Measurements from ENCODE around the gene PSMD8.
"Not testable (repeated sequence)": the region's sequence is repeated elsewhere in the genome, so short reads cannot be mapped to it uniquely, and the experiment has no call there.

The PSMD8 gene

DNA sequence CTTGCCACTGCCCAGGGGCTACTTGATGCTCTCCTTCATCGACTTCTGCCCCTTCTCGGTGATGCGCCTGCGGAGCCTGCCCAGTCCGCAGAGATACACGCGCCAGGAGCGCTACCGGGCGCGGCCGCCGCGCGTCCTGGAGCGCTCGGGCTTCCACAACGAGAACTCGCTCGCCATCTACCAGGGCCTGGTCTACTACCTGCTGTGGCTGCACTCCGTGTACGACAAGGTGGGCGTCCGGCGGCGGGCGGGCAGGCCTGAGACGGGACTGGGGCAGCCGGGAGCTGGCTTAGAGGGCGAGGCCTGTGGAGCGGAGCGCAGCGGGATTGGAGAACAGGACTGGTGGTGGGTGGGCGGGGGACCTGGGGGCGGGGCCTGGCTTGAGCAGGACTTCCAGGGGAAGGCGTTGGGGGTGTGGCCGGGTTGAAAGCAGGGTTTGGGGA, 12.7 kb upstream of the PSMD8 start:
- peak; percentile 19 to 76 (median 46) for DNase-seq (ENCODE audit: low read depth in 4 of 4, low spot score in 1 of 4)

DNA sequence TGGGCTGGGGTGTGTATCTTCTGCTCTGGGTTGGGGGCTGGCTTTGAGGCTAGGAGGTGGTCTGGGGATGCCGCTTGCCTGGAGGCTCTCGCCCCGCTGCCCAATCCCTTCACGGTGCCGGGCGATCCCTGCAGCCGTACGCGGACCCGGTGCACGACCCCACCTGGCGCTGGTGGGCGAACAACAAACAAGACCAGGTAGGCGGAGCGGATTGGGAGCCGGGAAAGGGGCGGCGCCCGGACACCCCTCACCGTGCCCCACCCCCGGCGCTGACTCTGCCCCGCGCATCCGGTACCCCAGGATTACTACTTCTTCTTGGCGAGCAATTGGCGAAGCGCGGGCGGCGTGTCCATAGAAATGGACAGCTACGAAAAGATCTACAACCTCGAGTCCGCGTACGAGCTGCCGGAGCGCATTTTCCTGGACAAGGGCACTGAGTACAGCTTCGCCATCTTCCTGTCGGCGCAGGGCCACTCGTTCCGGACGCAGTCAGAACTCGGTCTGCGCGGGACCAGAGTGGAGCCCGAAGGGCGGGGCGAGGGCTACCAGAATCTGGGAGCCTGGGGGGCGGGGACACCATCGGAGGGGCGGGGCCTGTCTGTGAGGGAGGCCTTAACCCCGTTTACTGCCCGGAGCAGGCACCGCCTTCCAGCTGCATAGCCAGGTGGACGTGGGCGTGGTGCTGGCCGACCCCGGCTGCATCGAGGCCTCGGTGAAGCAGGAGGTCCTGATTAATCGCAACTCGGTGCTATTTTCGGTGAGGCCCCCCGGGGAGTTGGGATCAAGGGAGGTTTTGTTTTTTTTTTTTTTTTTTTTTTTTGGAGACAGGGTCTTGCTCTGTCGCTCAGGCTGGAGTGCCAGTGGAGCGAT, 12.1 kb upstream of the PSMD8 start:
- DNase-seq (ENCODE audit: low read depth in 4 of 4, low spot score in 1 of 4), result peak; percentile 53 to 88 (median 56)

DNA sequence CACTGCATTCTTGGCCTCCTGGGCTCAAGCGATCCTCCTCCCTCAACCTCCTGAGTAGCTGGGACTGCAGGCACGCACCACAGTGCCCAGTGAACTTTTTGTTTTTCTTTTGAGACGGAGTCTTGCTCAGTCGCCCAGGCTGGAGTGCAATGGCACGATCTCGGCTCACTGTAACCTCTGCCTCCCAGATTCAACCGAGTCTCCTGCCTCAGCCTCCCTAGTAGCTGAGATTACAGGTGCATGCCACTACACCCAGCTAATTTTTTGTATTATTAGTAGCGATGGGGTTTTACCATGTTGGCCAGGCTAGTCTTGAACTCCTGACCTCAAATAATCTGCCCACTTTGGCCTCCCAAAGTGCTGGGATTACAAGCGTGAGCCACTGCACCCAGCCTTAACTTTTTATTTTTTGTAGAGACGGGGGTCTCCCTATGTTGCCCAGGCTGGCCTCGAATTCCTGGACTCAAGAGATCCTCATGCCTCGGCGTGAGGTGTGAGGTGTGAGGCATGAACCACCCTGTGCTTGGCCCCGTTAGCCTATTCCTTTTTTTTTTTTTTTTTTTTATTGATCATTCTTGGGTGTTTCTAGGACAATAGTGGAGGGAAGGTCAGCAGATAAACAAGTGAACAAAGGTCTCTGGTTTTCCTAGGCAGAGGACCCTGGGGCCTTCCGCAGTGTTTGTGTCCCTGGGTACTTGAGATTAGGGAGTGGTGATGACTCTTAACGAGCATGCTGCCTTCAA, 11.3 kb upstream of the PSMD8 start:
- DNase-seq (ENCODE audit: low read depth in 4 of 4, low spot score in 1 of 4), result not testable (repeated sequence)

DNA sequence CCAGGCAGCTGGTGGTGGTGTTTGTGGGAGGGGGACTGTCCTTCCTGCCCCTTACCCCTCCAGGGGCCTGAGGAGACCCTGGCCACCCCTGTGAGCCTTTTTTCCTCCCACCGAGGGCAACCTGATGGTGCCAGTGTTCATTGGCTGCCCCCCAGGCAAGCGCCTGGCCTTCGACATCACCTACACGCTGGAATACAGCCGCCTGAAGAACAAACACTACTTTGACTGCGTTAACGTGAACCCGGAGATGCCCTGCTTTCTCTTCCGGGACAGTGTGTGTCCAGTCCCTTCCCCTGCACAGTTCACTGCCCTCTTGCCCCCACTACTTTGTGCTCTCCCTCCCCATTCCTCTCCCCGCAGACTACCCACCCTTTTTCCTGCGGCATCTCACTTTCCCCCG, 7.3 kb upstream of the PSMD8 start:
- no peak for DNase-seq (ENCODE audit: low read depth in 4 of 4, low spot score in 1 of 4)

DNA sequence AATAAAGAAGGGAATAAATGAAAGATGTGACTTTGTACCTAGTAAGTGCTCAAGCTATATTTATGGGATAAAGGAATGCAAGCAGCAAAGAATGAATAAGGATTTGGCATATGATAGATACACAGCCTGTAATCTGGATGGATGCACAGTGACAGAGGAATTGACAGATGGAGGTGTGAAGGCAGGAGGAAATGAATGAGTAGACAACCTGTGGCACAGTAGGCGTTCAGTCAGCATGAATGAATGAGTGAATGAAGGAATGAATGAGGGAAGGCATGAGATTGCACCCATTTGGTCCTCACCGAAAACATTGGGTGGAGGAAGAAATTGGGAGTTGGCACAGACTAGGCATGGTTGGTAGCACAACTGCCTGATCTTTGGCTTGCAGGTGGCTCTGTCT, 4.8 kb upstream of the PSMD8 start:
- no peak for DNase-seq (ENCODE audit: low read depth in 4 of 4, low spot score in 1 of 4)

DNA sequence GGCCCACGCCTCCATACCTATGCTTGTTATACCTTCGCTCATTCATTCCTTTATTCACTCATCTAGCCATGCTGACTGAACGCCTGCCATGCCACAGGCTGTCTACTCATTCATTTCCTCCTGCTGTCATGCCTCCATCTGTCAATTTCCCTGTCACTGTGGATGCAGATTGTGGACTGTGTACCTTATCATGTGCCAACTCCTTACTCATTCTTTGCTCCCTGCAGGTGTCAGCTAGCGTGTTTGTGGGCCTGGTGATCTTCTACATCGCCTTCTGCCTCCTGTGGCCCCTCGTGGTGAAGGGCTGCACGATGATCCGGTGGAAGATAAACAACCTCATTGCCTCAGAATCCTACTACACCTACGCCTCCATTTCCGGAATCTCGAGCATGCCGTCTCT, 4.1 kb upstream of the PSMD8 start:
- no peak for DNase-seq (ENCODE audit: low read depth in 4 of 4, low spot score in 1 of 4)

DNA sequence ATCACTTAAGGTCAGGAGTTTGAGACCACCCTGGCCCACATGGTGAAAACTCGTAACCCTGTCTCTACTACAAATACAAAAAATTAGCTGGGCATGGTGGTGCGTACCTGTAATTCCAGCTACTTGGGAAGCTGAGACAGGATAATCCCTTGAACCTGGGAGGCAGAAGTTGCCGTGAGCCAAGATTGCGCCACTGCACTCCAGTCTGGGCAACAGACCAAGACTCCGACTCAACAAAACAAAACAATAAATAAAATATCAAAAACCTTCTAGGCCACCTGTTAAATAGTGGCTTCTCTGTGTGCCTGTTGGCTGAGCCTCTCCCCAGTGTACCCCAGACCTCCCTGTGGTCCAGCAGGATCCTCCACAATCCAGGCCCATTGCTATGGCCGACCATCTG, 3.3 kb upstream of the PSMD8 start:
- no peak for DNase-seq (ENCODE audit: low read depth in 4 of 4, low spot score in 1 of 4)

DNA sequence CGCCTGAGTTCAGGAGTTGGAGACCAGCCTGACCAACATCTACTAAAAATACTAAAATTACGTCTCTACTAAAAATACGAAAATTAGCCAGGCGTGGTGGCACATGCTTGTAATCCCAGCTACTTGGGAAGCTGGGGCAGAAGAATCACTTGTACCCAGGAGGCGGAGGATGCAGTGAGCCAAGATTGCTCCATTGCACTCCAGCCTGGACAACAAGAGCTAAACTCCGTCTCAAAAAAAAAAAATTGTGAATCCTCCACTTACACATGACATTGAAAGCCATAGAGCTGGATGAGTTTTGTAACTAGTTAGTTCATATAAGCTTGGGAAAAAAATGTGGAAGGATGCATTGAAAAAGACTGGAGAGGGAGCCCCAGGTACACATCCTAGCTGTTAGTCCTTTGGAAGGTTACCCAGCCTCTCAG, 452 bp upstream of the PSMD8 start:
- no peak for DNase-seq (ENCODE audit: low read depth in 4 of 4, low spot score in 1 of 4)

DNA sequence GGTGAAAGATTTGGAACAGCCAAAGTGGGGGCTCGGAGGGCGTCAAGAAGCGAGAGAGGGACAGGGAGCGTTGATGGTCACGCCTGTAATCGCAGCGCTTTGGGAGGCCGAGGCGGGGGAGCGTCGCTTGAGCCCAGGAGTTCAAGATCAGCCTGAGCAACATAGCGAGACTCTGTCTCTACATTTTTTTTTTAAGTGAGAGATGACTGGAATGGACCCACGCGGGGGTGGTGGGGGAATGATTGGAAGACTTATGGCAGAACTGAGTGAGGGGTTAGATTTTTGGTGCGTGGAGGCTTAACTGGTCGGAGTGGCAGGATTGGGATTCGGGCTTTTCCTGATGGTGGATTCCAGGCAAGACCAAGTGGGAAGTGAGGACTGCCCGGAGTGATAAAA, 725 bp downstream of the PSMD8 start:
- no peak for DNase-seq (ENCODE audit: low read depth in 4 of 4, low spot score in 1 of 4)

DNA sequence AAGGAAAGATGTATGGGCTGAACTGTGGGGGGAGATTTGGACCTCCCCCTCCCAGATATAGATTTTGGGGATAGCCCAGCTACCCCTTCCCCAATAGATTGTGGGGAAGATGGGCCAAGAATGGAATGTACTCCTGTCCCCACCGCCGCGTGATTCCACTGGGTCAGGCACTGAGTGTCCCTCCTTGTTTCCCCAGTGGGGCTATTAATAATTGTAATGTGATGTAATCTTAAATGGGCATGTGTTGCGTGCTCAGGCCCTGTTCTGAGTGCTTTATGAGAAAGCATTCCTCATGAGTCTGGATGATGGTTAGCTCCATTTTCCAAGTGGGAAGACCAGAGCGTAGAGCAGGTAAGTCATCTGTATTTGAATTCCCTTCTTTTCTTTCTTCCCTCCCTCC, 1.4 kb downstream of the PSMD8 start:
- DNase-seq (ENCODE audit: low read depth in 4 of 4, low spot score in 1 of 4), result no peak

DNA sequence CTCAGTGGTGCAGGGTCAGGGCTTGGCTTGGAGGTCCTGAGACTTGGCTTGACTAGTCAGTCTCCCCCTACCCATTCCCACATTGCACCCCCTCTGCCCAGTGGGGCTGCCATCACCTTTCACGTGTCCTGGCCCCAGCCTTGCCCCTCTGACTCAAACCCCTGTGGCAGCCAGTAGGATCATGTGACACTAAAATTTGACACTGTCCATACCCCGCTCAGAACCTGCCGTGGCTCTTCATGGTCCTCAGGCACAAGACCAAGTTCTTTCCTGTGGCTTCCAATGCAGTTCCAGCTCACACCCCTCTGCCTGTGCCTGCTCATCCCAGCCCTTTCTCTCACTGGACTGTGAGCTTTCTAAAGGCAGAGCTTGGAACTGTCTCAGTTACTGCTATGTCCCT, 2.2 kb downstream of the PSMD8 start:
- no peak for DNase-seq (ENCODE audit: low read depth in 4 of 4, low spot score in 1 of 4)

DNA sequence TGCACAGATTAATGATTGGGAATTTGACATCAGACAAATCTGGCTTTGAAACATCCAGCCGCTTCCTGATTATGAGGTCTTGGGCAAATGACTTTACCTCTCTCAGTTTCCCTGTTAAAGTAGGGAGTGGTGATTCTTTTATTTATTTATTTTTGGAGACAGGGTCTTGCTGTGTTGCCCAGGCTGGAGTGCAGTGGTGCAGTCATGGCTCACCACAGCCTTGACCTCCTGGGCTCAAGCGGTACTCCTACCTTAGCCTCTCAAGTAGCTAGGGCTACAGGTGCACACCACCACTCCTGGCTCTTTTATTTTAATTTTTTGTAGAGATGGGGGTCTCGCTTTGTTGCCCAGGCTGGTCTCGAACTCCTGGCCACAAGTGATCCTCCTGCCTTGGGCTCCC, 2.7 kb downstream of the PSMD8 start:
- no peak for DNase-seq (ENCODE audit: low read depth in 4 of 4, low spot score in 1 of 4)

DNA sequence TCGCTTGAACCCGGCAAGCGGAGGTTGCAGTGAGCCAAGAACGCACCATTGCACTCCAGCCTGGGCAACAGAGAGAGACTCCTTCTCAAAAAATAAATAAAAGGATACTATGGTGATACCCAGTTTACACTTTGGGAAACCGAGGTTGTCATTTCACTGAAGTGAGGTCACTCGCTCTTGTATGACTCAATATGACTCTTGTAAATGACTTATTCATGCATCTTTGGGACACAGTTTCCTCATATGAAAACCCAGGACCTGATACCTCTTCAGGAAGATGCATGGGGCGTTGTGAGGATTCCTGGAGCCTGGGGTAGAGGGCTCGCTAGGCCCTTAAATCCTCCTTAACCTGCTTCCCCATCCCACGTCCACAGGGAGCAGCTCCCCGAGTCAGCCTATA, 4.5 kb downstream of the PSMD8 start:
- no peak for DNase-seq (ENCODE audit: low read depth in 4 of 4, low spot score in 1 of 4)

DNA sequence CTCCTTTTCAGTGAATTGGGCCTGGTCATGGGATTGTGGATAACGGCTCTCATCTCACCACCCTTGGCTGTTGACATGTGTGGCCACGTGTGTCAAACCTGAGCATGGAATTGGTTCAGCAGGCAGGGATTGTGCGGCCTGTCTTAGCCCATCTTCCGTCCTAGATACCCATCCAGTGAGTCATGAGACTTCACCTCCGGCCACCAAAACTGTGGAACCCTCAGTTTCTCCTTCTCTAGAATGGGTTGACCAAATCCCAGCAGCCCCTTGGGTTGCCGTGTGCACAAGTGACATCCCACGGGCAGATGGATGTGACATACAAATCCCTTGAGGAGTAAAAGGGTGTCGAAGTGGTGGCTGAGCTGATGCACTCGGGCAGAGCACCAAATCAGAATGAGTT, 6.8 kb downstream of the PSMD8 start:
- no peak for DNase-seq (ENCODE audit: low read depth in 4 of 4, low spot score in 1 of 4)

DNA sequence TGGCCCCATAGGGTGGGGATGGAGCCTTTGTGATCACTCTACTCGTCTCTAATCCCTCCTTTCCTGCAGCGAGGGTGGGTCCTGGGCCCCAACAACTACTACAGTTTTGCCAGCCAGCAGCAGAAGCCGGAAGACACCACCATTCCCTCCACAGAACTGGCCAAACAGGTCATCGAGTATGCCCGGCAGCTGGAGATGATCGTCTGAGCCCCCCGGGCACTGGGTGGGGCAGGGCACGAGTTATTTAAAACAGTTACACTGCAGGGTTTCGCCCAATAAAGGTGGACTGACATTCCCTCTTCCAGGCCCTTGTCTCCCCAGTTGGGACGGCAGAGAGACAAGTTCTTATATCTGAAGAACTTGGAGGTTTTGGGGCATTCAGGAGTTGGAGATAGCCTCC, 8.8 kb downstream of the PSMD8 start:
- no peak for DNase-seq (ENCODE audit: low read depth in 4 of 4, low spot score in 1 of 4)

DNA sequence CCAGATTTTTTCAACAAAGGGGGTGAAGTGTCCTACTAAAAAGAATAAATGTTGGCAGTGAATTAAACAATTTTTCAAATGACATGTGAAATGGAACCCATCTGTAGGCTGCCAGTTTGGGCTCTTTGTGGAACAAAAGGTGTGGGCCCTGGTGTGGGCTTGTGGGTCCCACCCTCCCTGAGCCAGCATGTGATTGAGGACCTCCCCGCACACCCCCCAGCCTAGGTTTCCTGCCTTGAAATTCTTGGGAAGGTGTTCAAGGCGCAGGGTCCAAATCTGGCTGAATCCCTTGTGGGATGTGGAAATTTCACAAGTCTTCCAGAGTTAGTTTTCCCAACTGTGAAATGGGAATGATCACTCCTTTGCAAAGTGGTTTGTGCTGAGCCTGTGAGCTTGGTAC, 9.4 kb downstream of the PSMD8 start:
- no peak for DNase-seq (ENCODE audit: low read depth in 4 of 4, low spot score in 1 of 4)

DNA sequence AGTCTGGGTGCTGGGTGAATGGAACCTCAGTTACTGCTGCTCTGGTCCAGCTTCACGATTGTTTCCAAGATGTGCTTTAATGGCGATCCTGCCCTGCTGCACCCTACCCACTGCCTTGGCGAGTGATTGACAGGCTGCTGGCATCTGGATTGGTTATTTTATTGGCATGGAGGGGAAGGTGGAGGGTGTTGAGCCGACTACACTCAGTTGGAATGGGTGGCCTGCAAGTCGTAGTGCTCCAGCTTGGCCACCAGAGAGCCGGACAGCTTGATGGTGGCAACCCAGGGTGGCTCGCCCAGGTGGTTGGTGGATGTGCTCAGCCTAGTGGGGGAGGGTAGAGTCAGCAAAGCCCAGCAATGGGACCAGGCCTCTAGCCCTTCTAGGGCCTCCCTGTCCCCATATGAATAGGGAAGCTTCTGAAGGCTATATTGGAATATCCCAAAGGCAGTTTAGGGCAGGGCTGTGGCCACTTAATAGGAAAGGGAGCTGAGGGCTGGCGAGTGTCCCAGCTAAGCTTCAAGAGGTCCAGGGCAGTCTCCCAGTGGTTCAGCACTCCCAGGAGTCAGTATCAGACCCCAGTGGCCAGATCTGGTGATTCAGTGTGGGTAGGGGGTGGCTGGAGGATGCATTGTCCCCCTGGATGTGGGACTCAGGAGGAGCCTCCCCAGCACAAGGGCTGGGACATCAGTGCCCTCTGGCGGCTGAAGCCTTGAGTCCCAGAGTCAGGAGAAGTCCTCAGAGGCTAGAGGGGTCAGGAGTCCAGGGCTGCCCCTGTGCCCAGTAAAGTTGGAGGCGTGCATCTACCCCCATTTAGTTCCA, 10.0 kb downstream of the PSMD8 start:
- no peak for DNase-seq (ENCODE audit: low read depth in 4 of 4, low spot score in 1 of 4)

DNA sequence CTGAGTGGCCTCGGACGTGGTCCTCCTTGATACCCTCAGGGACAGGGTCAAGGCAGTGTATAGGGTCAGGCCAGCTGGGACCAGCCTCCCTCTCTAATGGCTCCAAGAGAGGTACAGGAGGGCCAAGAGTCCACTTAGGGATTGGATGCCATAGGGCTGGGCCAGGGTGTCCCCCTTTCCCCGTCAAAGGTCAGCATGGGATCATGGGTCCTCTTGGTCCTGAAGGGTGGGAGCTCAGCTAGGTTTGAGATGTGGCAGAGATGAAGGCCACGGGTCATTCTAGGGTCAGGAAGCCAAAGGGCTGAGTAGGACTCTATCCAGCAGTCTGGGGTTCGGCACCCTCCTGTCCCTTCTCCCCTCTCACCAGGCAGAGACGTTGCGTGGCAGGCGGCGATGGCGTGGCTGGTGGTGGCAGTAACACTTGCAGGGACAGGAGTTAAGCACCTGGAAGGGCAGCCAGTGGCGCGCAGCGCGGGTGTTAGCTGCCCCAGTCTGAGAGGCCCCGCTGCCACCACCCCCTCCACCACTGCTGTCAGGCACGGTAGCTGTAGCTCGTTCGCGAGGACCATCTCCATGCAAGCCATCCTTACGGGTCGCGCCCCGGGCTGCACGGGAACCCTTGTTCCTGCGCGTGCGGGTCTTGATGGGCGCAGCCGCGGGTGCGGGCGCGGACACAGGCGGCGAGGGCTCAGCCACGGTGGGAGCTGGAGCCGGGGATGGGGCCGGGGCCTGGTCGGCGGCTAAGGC, 10.9 kb downstream of the PSMD8 start:
- no peak for DNase-seq (ENCODE audit: low read depth in 4 of 4, low spot score in 1 of 4)

DNA sequence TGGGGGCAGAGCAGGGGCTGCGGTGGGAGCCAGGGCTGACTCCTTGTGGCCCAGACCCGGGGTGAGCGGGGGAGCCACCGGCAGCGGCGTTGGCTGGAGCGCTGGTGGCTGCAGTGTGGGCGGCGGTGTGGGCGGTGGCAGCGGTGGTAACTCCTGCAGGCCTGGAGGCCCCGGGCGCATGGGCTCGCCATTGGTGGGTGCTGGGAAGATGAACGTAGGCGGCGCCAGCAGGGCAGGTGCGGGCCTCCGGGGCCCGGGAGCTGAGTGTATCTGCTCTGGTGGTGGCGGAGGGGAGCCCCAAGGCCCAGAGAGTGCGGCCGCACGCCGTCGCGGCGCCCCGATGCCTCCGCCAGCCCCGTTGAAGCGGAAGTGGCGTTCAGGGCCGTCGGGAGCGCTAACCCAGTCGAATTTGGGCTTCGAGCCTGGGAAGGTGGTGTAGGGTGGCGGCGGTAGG, 11.5 kb downstream of the PSMD8 start:
- DNase-seq (ENCODE audit: low read depth in 4 of 4, low spot score in 1 of 4), result no peak

DNA sequence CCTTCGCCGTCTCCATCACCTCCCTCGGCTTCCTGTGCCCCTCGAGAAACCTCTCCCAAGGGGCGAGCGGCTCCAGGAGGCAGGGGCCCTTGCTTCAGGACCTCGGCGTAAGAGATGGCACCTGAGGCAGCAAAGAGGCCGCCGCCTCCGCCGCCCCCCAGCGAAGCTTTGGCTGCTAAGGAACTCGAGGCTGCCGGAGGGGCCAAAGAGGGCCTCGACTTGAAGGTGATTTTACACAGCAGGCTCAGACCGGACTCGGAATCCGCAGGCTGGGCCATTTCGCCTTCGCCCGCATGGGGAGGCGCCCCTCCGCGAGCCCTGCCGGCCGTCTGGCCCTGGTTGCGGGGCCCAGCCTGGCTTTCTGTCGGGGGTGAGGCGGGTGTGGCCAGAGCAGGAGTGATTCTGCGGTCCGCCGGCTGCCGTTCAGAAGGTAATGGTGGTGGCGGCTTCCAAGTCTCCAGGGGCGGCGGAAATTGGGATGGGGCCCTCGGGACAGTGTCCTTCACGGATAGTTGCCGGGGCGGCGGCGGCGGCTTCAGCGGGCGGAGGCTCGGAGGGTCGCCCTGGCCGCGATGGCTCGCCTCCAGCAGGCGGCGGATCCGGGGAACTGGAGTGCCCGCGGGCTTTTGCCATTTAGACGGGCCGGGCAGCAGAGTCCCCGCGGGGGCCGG, 12.1 kb downstream of the PSMD8 start:
- no peak for DNase-seq (ENCODE audit: low read depth in 4 of 4, low spot score in 1 of 4)

All from stimulated activated CD4-positive, alpha-beta T cell treated with anti-CD3 and anti-CD28 coated beads, Interleukin-1b, Interleukin-23, amount 100 ng/mL, for 24 hours (primary cell).